OCI-LY3 (cell line): ENCODE results near the gene IPO4.

ENCODE experiments used
- H2AFZ ChIP-seq: fragments of 200-600, 300-600 bp; shearing (Covaris generic); 2 replicates; pipeline ENCODE4 v1.6.0; 2014; ENCODE audit warnings: antibody characterized with exemption, low read depth, low read length
- H3K27ac ChIP-seq: fragments of 200-600, 300-600 bp; sonication (generic); 2 replicates; pipeline ENCODE4 v1.5.1; 2014; ENCODE audit warnings: mild to moderate bottlenecking, low read length, moderate library complexity, mixed read lengths
- H3K27me3 ChIP-seq: fragments of 200-600, 300-600 bp; sonication (generic); 2 replicates; pipeline ENCODE4 v1.6.1; 2014; ENCODE audit warnings: low read depth, low read length, mixed read lengths
- H3K36me3 ChIP-seq: fragments of 200-600, 300-600 bp; sonication (generic); replicated peaks from 2 replicates; pipeline ENCODE3; 2014; ENCODE audit warnings: low read depth, low read length, mixed read lengths
- H3K4me1 ChIP-seq: fragments of 300-600, 200-600 bp; sonication (generic); 2 replicates; pipeline ENCODE4 v1.6.1; 2014; ENCODE audit warnings: low read length, mixed read lengths
- H3K4me2 ChIP-seq: fragments of 200-600, 300-600 bp; sonication (generic); 2 replicates; pipeline ENCODE4 v1.6.1; 2014; ENCODE audit warnings: low read length, mixed read lengths
- H3K4me3 ChIP-seq: fragments of 300-600, 200-600 bp; sonication (generic); 2 replicates; pipeline ENCODE4 v1.5.1; 2014; ENCODE audit warnings: antibody characterized with exemption, mild to moderate bottlenecking, low read length, moderate library complexity
- H3K79me2 ChIP-seq: fragments of 300-600, 200-600 bp; shearing (Covaris generic); 2 replicates; pipeline ENCODE4 v1.6.1; 2014; ENCODE audit warnings: mild to moderate bottlenecking, low read length, mixed read lengths
- H3K9ac ChIP-seq: fragments of 300-600, 200-600 bp; shearing (Covaris generic); 2 replicates; pipeline ENCODE4 v1.6.0; 2014; ENCODE audit warnings: mild to moderate bottlenecking, low read length, moderate library complexity
- H3K9me3 ChIP-seq: fragments of 200-600, 300-600 bp; shearing (Covaris generic); 2 replicates; pipeline ENCODE4 v1.6.1; 2014; ENCODE audit warnings: low read length, mixed read lengths; ENCODE audit not compliant: insufficient read depth
- H4K20me1 ChIP-seq: fragments of 200-600, 300-600 bp; sonication (generic); 2 replicates; pipeline ENCODE4 v1.6.1; 2016; ENCODE audit warnings: low read length, mixed read lengths; ENCODE audit not compliant: insufficient read depth
- CTCF ChIP-seq: fragments of 200-600, 300-600 bp; sonication (generic); IDR thresholded peaks from 2 replicates; pipeline ENCODE4 v1.5.1; 2014; ENCODE audit warnings: antibody characterized with exemption, low read length, low read depth
- EZH2phosphoT487 ChIP-seq: fragments of 200-600 bp; shearing (Covaris generic); IDR thresholded peaks from 2 replicates; pipeline ENCODE4 v1.6.1; 2018; ENCODE audit warnings: antibody characterized with exemption, mixed run types, low read depth

Gene IPO4

GRCh38 chr14:24189059-24189375 lies 401 bp upstream of the IPO4 start:
- Histone ChIP-seq H3K4me2 (peak overlapping the region; percentile 99), H3K9ac (peak overlapping the region; percentile 53), H3K4me3 (peak overlapping the region; percentile 99), H3K27me3 (no peaks in the 10 kb centered on the region), H4K20me1 (no peaks in the 10 kb centered on the region), H3K4me1 (peaks cover 15% of the 10 kb centered on the region), H3K79me2 (peaks cover 41% of the 10 kb centered on the region), H3K9me3 (no peaks in the 10 kb centered on the region), H3K36me3 (peaks cover 54% of the 10 kb centered on the region), H3K27ac (no peak overlapping the region), H2AFZ (no peak overlapping the region)
- no peak for TF ChIP-seq EZH2phosphoT487
- TF ChIP-seq CTCF: no peak

- no peak for TF ChIP-seq EZH2phosphoT487
- TF ChIP-seq CTCF: no peak
- Histone ChIP-seq H3K9me3 (no peaks in the 10 kb centered on the region), H3K4me3 (peak overlapping the region; percentile 99), H3K4me1 (peaks cover 15% of the 10 kb centered on the region), H3K79me2 (peaks cover 33% of the 10 kb centered on the region), H4K20me1 (no peaks in the 10 kb centered on the region), H3K9ac (peak overlapping the region; percentile 85), H2AFZ (no peak overlapping the region), H3K27me3 (no peaks in the 10 kb centered on the region), H3K4me2 (peak overlapping the region; percentile 99), H3K27ac (no peak overlapping the region), H3K36me3 (peaks cover 56% of the 10 kb centered on the region)
Observed at GRCh38 chr14:24187539-24187915, 1.1 kb downstream of the IPO4 start.

- peak overlapping the region; percentile 99 for H3K4me2 ChIP-seq
- peaks cover 15% of the 10 kb centered on the region for H3K4me1 ChIP-seq
- H3K36me3 ChIP-seq: peaks cover 54% of the 10 kb centered on the region
- no peaks in the 10 kb centered on the region for H3K27me3 ChIP-seq
- no peak overlapping the region for H3K27ac ChIP-seq
- peaks cover 27% of the 10 kb centered on the region for H3K79me2 ChIP-seq
- H4K20me1 ChIP-seq: no peaks in the 10 kb centered on the region
- peak overlapping the region; percentile 99; the same call in 1 of the 2 replicates for H3K4me3 ChIP-seq
- no peak overlapping the region for H3K9ac ChIP-seq
- no peak overlapping the region for H2AFZ ChIP-seq
- H3K9me3 ChIP-seq: no peaks in the 10 kb centered on the region
- TF ChIP-seq EZH2phosphoT487 (no peak), CTCF (no peak)
Observed at GRCh38 chr14:24186831-24187538, 1.6 kb downstream of the IPO4 start.

- H3K4me3 ChIP-seq: no peak overlapping the region
- H3K27ac ChIP-seq: no peak overlapping the region
- peaks cover 15% of the 10 kb centered on the region for H3K4me1 ChIP-seq
- H3K9me3 ChIP-seq: no peaks in the 10 kb centered on the region
- H2AFZ ChIP-seq: no peak overlapping the region
- no peaks in the 10 kb centered on the region for H3K27me3 ChIP-seq
- no peaks in the 10 kb centered on the region for H4K20me1 ChIP-seq
- no peak overlapping the region for H3K4me2 ChIP-seq
- peaks cover 56% of the 10 kb centered on the region for H3K36me3 ChIP-seq
- H3K9ac ChIP-seq: no peak overlapping the region
- TF ChIP-seq EZH2phosphoT487 (no peak), CTCF (no peak)
- peaks cover 26% of the 10 kb centered on the region for H3K79me2 ChIP-seq
Observed at GRCh38 chr14:24185741-24186140, 2.9 kb downstream of the IPO4 start.
